GM04504 (cell line): ENCODE results near the gene HK3.

Experiments
- DNase-seq: peaks from one replicate; pipeline ENCODE4 v3.0.0-alpha.2; 2012; ENCODE audit warnings: low read depth

The HK3 gene, protein sequence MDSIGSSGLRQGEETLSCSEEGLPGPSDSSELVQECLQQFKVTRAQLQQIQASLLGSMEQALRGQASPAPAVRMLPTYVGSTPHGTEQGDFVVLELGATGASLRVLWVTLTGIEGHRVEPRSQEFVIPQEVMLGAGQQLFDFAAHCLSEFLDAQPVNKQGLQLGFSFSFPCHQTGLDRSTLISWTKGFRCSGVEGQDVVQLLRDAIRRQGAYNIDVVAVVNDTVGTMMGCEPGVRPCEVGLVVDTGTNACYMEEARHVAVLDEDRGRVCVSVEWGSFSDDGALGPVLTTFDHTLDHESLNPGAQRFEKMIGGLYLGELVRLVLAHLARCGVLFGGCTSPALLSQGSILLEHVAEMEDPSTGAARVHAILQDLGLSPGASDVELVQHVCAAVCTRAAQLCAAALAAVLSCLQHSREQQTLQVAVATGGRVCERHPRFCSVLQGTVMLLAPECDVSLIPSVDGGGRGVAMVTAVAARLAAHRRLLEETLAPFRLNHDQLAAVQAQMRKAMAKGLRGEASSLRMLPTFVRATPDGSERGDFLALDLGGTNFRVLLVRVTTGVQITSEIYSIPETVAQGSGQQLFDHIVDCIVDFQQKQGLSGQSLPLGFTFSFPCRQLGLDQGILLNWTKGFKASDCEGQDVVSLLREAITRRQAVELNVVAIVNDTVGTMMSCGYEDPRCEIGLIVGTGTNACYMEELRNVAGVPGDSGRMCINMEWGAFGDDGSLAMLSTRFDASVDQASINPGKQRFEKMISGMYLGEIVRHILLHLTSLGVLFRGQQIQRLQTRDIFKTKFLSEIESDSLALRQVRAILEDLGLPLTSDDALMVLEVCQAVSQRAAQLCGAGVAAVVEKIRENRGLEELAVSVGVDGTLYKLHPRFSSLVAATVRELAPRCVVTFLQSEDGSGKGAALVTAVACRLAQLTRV

DNA sequence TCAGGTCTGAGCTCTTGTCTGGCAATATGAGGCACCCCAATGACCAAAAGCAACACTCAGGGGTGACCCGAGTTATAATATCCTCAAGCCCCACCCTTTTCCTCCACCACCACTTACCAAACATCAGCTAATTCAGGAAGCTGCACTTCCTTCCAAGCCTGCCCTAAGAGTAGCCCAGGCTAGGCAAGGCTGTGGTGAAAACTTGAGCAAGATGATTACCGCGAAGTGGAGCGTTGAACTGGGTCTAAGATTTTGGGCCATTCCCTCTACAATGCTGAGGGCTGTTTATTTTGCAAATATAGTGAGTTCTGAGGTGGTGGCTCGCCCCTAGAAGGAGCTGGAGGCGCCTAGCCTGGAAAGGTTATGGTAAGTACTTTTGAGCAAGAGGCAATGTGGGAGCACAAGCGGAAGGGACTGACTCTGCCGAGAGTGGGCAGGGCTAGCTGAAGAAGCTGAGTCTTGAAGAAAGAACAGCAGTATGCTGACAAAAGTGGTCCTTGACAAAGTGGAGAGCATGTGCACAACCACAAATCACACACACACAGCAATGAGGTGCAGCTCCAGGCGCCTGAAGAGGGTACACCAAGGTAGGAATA lies at the start of gene HK3:
HK3 (minus strand) TSS at position 51 of the 596 bp plus-strand sequence. CDS start 3,187 bp downstream, outside the sequence.
- no peak for DNase-seq

DNA sequence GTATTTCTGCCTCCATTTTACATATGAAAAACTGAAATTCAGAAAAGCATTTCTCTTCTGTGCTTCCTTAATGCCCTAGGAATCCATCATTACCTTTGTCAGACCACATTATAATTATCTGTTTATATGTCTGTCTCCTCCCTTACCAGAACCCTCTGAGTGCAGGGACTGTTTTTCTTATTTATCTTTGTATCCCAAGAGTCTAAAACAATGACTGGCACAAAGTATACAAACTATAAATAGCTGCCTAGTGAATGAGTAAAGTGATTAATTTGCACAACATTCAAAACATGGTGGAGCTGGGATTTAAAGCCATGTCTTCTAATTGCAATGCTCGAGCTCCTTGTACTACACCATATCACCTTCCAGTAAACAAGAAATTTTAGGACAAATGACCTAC lies 49.3 kb upstream of the HK3 start:
- no peak for DNase-seq

- no peak for DNase-seq
Measured at GRCh38 chr5:176947847-176948246, 48.7 kb upstream of the HK3 start.

DNA sequence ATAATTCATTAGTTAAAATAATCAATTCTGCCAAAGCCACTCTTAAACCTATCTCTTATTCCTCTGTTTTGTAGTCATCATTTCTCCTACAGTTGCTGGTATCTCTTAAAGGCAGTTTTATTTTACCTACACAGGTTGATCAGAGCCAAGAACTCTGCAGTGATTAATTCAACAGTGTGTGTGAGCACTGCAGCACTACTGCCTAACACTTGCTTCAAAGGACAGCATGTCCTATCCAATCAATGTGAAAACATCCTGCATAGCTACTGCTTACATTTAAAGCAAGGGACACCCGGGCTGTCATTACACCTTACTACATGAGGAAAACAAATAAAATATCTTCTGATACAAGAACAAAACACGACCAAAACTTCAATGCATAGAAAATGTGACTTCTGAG lies 45.1 kb upstream of the HK3 start:
- DNase-seq = no peak

DNA sequence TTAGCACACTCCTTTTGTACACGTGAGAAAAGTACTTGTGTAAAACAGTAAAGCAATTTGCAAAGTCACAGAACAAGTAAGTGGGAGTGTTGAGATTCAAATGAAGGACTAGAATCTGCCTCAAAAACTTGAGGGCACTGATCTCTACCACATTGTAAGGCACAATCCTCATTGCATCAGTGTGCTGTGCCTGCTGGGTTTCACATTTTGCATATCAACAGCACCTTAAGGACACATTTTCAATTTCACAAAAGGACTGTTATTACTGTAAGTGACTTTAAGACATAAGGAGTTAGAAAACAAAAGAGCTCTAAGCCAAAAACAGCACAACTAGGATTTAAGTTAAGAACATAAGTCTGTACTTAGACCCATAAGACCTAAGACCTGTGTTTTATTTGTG lies 44.7 kb upstream of the HK3 start:
- no peak for DNase-seq

- no peak for DNase-seq
Measured at GRCh38 chr5:176941951-176942350, 42.8 kb upstream of the HK3 start.

- DNase-seq = no peak
Measured at GRCh38 chr5:176938472-176938871, 39.3 kb upstream of the HK3 start.

GRCh38 chr5:176935017-176935416 lies 35.9 kb upstream of the HK3 start:
- DNase-seq = no peak

DNA sequence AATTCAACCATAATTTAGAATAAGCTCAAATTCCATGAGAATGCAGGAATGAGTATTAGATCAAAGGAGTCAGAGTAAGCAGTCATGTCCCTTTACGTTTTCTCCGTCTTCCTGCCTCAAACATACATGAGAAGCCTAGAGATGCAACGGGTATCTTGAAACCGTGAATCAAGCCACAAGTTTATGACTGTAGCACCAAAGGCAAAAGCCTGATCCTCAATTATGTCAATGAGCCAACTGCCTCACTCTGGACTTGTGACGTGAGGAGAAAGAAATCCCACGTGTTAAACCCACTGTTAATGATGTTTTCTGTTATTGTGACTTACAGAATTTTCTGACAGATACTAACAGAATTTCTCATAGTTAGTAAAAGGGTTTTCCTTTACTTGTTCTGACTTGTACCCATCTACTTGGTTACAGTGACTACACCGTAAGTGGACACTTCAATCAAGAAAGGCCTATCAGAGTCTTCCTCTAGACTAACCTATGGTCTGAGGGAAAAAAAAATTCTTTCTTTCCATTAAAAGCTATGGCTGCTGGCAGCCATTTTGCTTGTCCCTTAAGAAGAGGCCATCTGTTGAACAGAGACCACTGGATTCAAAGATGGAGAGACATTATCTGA lies 35.3 kb upstream of the HK3 start:
- DNase-seq = no peak

DNA sequence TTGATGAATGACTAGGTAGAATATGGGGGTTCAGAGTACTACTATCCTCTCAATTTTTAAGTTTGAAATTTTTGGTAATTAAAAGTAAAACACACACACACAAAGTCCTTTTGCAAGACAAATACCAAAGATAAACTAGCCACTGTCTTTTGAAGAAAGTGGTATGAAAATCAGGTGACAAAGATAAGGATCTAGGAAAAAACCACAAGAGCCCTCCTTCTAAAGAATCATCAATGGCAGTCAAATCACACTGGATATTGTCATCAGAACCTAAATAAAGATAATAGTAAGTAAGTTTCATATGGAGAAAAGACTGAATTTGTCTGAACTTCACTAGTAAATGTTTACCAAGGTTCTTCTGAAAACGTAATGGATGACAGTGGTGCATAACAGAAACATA lies 30.5 kb upstream of the HK3 start:
- no peak for DNase-seq

DNA sequence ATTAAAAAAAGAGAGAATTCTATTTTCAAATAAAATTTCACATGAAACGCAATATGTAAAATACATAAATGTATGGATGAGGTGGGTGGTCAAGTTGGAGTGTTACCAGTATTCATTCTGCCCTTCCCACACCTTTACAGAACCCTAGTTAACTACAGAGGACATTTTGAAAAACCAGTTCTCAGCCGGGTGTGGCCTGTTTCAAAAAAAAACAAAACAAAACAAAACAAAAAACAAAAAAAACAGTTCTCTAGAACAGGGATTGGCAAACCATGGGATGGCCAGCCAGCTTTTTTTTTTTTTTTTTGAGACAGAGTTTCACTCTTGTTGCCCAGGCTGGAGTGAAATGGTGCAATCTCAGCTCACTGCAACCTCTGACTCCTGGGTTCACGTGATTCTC lies 28.4 kb upstream of the HK3 start:
- DNase-seq = no peak

GRCh38 chr5:176922817-176923216 lies 23.7 kb upstream of the HK3 start:
- no peak for DNase-seq

DNA sequence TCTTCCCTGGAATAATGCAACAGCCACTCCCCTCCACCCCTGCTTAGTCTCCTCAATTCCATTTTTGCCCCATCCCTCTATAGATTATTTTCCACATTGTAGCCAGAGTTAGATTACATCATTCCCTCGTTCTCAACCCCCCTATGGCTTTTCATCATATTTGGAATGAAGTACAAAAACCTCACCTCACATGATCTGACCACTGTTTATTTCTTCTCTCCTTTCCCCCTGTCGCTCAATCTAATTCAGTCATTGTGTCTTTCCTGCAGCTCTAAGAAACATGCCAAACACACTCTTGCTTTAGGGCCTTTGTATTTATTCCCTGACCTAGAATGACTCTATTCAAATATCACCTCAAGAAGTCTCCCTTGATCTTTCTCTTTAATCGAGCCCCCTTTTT lies 22.6 kb upstream of the HK3 start:
- no peak for DNase-seq

DNA sequence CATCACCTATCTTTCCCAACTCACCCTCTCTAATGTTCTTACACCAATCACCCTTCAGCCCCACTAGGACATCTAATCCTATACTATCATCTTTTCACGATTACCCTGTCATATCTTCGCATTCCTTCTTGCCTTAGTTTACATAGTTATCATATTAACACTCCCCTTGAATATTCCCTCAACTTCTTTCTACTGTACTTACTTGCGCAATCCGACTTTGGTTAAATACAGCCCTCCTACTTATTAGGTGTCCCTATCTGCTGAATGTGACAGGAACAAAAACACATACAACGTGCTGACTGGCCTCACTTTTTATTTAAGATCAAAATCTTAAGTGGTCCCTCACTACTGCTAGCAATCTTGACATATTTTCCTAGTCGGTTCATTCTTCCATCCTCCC lies 19.5 kb upstream of the HK3 start:
- no peak for DNase-seq

DNA sequence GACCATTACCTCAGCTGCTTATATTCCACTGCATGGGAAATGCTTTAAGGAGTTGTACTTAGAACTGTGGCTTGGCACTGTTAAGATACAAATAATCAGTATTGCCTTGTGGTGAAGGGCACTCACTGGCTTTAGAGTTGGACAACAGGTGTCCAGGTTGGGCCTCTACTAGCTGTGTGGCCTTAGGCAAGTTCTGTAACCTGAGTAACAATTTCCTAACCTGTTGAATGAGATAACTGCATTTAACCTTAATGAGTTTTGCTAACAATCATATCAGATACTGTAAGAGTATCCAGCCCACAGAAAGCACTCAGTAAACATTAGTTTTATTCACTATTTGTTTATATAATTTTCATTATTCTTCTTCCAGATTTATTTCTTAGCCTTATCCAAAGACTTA lies 17.2 kb upstream of the HK3 start:
- no peak for DNase-seq

GRCh38 chr5:176915906-176916305 lies 16.8 kb upstream of the HK3 start:
- no peak for DNase-seq

- DNase-seq = no peak
Measured at GRCh38 chr5:176912115-176912514, 13.0 kb upstream of the HK3 start.

GRCh38 chr5:176908675-176909368 lies 9.7 kb upstream of the HK3 start:
- no peak for DNase-seq

- no peak for DNase-seq
Measured at GRCh38 chr5:176906796-176907195, 7.7 kb upstream of the HK3 start.

- DNase-seq = no peak
Measured at GRCh38 chr5:176906126-176906525, 7.0 kb upstream of the HK3 start.

GRCh38 chr5:176904276-176904675 lies 5.1 kb upstream of the HK3 start:
- no peak for DNase-seq
